Common myeloid progenitor, CD34-positive (primary cell): ENCODE results near the gene RINL.

Experiments
- CTCF ChIA-PET: fragments of 350-600 bp; sonication (Branson Sonifier 250); formaldehyde crosslinking; loops from one replicate; lab custom pipeline; 2021; ENCODE audit warnings: antibody characterized with exemption; lab: Charles Lee
- POLR2A ChIA-PET: fragments of 350-600 bp; sonication (Branson Sonifier 250); formaldehyde crosslinking; loops from one replicate; lab custom pipeline; 2021; ENCODE audit warnings: antibody characterized with exemption; lab: Charles Lee
- DNase-seq, 3 donors: peaks; one replicate each; pipeline versions ENCODE4 v3.0.0 to v3.0.0-alpha.2; 2013
- H3K27ac ChIP-seq, 2 experiments: 1 replicate in 1 of 2; 2 replicates in 1 of 2; pipeline ENCODE4 v1.7.0; 2013; ENCODE audit warnings: inconsistent platforms in 2 of 2, low read length in 2 of 2, mild to moderate bottlenecking in 2 of 2, low read depth in 1 of 2, moderate library complexity in 1 of 2; ENCODE audit not compliant: severe bottlenecking in 2 of 2, insufficient read depth in 1 of 2, poor library complexity in 1 of 2
- H3K27me3 ChIP-seq, 5 experiments: replicated peaks in 2 of 5; 1 replicate in 3 of 5; 2 replicates in 2 of 5; pipeline versions ENCODE4 v1.6.1 to v1.7.0; 2013; ENCODE audit warnings: low read length in 4 of 5, mild to moderate bottlenecking in 2 of 5, moderate library complexity in 2 of 5, inconsistent platforms in 1 of 5; ENCODE audit not compliant: insufficient read depth in 5 of 5, control insufficient read depth in 4 of 5
- H3K36me3 ChIP-seq, 4 experiments: 1 replicate in 2 of 4; 2 replicates in 2 of 4; pipeline versions ENCODE4 v1.6.1 to v1.7.0; 2013; ENCODE audit warnings: low read length in 3 of 4, control low read depth in 1 of 4, mild to moderate bottlenecking in 1 of 4; ENCODE audit not compliant: control insufficient read depth in 4 of 4, insufficient read depth in 4 of 4
- H3K4me1 ChIP-seq, 4 experiments: 1 replicate in 3 of 4; 2 replicates in 1 of 4; pipeline versions ENCODE4 v1.6.1 to v1.7.1; 2013; ENCODE audit warnings: low read length in 3 of 4, mild to moderate bottlenecking in 3 of 4, control low read depth in 1 of 4, inconsistent platforms in 1 of 4, moderate library complexity in 1 of 4; ENCODE audit not compliant: control insufficient read depth in 4 of 4, insufficient read depth in 4 of 4; ENCODE audit errors: control extremely low read depth in 1 of 4
- H3K4me3 ChIP-seq, 7 experiments: 1 replicate in 4 of 7; 2 replicates in 3 of 7; pipeline versions ENCODE4 v1.5.1 to v1.7.0; 2013; ENCODE audit warnings: mild to moderate bottlenecking in 7 of 7, low read length in 6 of 7, moderate library complexity in 6 of 7, inconsistent platforms in 2 of 7, low read depth in 2 of 7, control low read depth in 1 of 7; ENCODE audit not compliant: insufficient read depth in 4 of 7, control insufficient read depth in 1 of 7; ENCODE audit errors: extremely low read depth in 1 of 7
- H3K9me3 ChIP-seq, 5 experiments: 1 replicate in 4 of 5; 2 replicates in 1 of 5; pipeline versions ENCODE4 v1.6.1 to v1.7.1; 2013; ENCODE audit warnings: low read length in 4 of 5, mild to moderate bottlenecking in 2 of 5, inconsistent platforms in 1 of 5, low read depth in 1 of 5, moderate library complexity in 1 of 5; ENCODE audit not compliant: control insufficient read depth in 4 of 5, insufficient read depth in 2 of 5; ENCODE audit errors: control extremely low read depth in 1 of 5
- WGBS: methylation state at CpG from one replicate; pipeline ENCODE4 v1.1.5; 2013; ENCODE audit not compliant: insufficient coverage; 5-methylcytosine and 5-hydroxymethylcytosine counted together

RINL gene

GRCh38 chr19:38894968-38895367, 16.9 kb upstream of the RINL start:
- CTCF ChIA-PET = interaction anchor here (1.2 to 1.7 kb wide), 3 partner anchors 24 to 35 kb away, joined by 3 to 5 read pairs (median 3); partner anchors contain the start of genes MRPS12 and SARS2
- 43% methylated on average over 9 of the region's 9 CpGs for WGBS

GRCh38 chr19:38893341-38893771, 15.3 kb upstream of the RINL start:
- no peak for DNase-seq
- Histone ChIP-seq H3K9me3 (no peaks in the 10 kb centered on the region), H3K4me3 (no peak overlapping the region), H3K27ac (no peak overlapping the region), H3K27me3 (no peaks in the 10 kb centered on the region), H3K4me1 (peaks cover 0 to 16% (median 11%) of the 10 kb centered on the region in 4 experiments), H3K36me3 (peaks cover 2 to 29% (median 21%) of the 10 kb centered on the region in 4 experiments)
- ChIA-PET POLR2A (interaction anchor here (0.6 kb wide), 1 partner anchor 51 kb away, joined by 3 read pairs; no protein-coding TSS in a partner anchor), CTCF (interaction anchor here (1.0 kb wide), 1 partner anchor 24 kb away, joined by 3 read pairs; no protein-coding TSS in a partner anchor)
- WGBS = 98% methylated on average over 11 of the region's 14 CpGs

More at GRCh38 chr19:38894968-38895367, 16.9 kb upstream of the RINL start:
- peak overlapping the region in 1 of 2 experiments; percentile 43 for H3K27ac ChIP-seq
- peaks cover 0 to 14% (median 8%) of the 10 kb centered on the region in 4 experiments for H3K36me3 ChIP-seq
- no peaks in the 10 kb centered on the region for H3K27me3 ChIP-seq
- H3K4me3 ChIP-seq = no peak overlapping the region
- no peak for DNase-seq
- no peaks in the 10 kb centered on the region for H3K9me3 ChIP-seq
- peaks cover 0 to 25% (median 20%) of the 10 kb centered on the region in 4 experiments for H3K4me1 ChIP-seq
- POLR2A ChIA-PET = interaction anchor here (0.7 kb wide), 1 partner anchor 723 kb away, joined by 7 read pairs; no protein-coding TSS in a partner anchor

- 93% methylated on average over 4 of the region's 5 CpGs for WGBS
- POLR2A ChIA-PET = no interaction called here
- H3K4me3 ChIP-seq = no peak overlapping the region
- H3K4me1 ChIP-seq = peaks cover 0 to 10% (median 9%) of the 10 kb centered on the region in 4 experiments
- H3K9me3 ChIP-seq = no peaks in the 10 kb centered on the region
- no peak for DNase-seq
- H3K27me3 ChIP-seq = no peaks in the 10 kb centered on the region
- CTCF ChIA-PET = interaction anchor here (1.0 kb wide), 1 partner anchor 24 kb away, joined by 3 read pairs; no protein-coding TSS in a partner anchor
- peaks cover 2 to 32% (median 22%) of the 10 kb centered on the region in 4 experiments for H3K36me3 ChIP-seq
- no peak overlapping the region for H3K27ac ChIP-seq
Observed at GRCh38 chr19:38892841-38893240, 14.8 kb upstream of the RINL start.

GRCh38 chr19:38891771-38892170, 13.7 kb upstream of the RINL start:
- H3K36me3 ChIP-seq = peaks cover 2 to 32% (median 23%) of the 10 kb centered on the region in 4 experiments
- H3K27me3 ChIP-seq = no peaks in the 10 kb centered on the region
- no peak overlapping the region for H3K27ac ChIP-seq
- DNase-seq = no peak
- POLR2A ChIA-PET = no interaction called here
- H3K9me3 ChIP-seq = no peaks in the 10 kb centered on the region
- WGBS = 98% methylated on average over 6 of the region's 6 CpGs
- H3K4me1 ChIP-seq = peaks cover 0 to 10% (median 9%) of the 10 kb centered on the region in 4 experiments
- CTCF ChIA-PET = interaction anchor here (1.0 to 1.2 kb wide), 2 partner anchors 9 to 13 kb away, joined by 3 to 4 read pairs; no protein-coding TSS in a partner anchor
- H3K4me3 ChIP-seq = no peak overlapping the region

- H3K4me1 ChIP-seq = peaks cover 0 to 10% (median 9%) of the 10 kb centered on the region in 4 experiments
- H3K27me3 ChIP-seq = no peaks in the 10 kb centered on the region
- peaks cover 2 to 32% (median 24%) of the 10 kb centered on the region in 4 experiments for H3K36me3 ChIP-seq
- no peak overlapping the region for H3K4me3 ChIP-seq
- POLR2A ChIA-PET = no interaction called here
- H3K9me3 ChIP-seq = no peaks in the 10 kb centered on the region
- CTCF ChIA-PET = no interaction called here
- H3K27ac ChIP-seq = no peak overlapping the region
- no peak for DNase-seq
Observed at GRCh38 chr19:38890686-38891085, 12.6 kb upstream of the RINL start.

- peaks cover 2 to 32% (median 24%) of the 10 kb centered on the region in 4 experiments for H3K36me3 ChIP-seq
- no peaks in the 10 kb centered on the region for H3K27me3 ChIP-seq
- ChIA-PET POLR2A (no interaction called here), CTCF (interaction anchor here (1.4 to 3.6 kb wide), 2 partner anchors 9 to 20 kb away, joined by 4 to 19 read pairs; no protein-coding TSS in a partner anchor)
- H3K4me1 ChIP-seq = peaks cover 0 to 3% (median 2%) of the 10 kb centered on the region in 4 experiments
- H3K9me3 ChIP-seq = no peaks in the 10 kb centered on the region
- WGBS = 97% methylated on average over 7 of the region's 8 CpGs
- no peak for DNase-seq
- no peak overlapping the region for H3K27ac ChIP-seq
- H3K4me3 ChIP-seq = no peak overlapping the region
Observed at GRCh38 chr19:38889803-38890202, 11.7 kb upstream of the RINL start.

- POLR2A ChIA-PET = no interaction called here
- Histone ChIP-seq H3K27ac (no peak overlapping the region), H3K36me3 (peaks cover 2 to 32% (median 24%) of the 10 kb centered on the region in 4 experiments), H3K27me3 (no peaks in the 10 kb centered on the region), H3K4me1 (no peaks in the 10 kb centered on the region), H3K4me3 (no peak overlapping the region), H3K9me3 (no peaks in the 10 kb centered on the region)
- CTCF ChIA-PET = interaction anchor here (1.2 to 3.6 kb wide), 5 partner anchors 8 to 41 kb away, joined by 3 to 20 read pairs (median 13); no protein-coding TSS in a partner anchor
- 98% methylated on average over 17 of the region's 17 CpGs for WGBS
- DNase-seq = no peak
Observed at GRCh38 chr19:38888876-38889275, 10.8 kb upstream of the RINL start.
